Fibroblast of skin of right quadriceps (primary cell): ENCODE results near the gene TKT.

Experiments
- DNase-seq: peaks from one replicate; pipeline ENCODE4 v3.0.0-alpha.2; 2013

The TKT gene

DNA sequence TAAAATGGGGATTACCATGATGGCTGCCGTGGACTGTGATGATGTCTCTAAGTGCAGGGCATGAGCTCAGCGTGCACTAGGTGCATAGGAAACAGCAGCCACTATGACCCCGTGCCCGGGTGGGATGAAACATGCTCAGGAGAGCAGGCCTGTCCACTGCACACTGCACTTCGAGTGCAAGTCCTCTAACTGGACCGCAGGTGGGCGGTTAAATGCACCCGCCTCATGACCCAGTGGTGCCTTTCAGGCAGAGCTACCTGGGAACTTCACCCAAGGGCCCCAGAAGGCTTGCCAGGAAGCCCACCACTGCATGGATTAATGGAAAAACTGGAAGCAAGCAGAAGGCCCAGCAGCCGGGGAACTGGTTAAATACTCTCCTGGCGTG lies 60.8 kb downstream of the TKT start:
- DNase-seq, result no peak

DNA sequence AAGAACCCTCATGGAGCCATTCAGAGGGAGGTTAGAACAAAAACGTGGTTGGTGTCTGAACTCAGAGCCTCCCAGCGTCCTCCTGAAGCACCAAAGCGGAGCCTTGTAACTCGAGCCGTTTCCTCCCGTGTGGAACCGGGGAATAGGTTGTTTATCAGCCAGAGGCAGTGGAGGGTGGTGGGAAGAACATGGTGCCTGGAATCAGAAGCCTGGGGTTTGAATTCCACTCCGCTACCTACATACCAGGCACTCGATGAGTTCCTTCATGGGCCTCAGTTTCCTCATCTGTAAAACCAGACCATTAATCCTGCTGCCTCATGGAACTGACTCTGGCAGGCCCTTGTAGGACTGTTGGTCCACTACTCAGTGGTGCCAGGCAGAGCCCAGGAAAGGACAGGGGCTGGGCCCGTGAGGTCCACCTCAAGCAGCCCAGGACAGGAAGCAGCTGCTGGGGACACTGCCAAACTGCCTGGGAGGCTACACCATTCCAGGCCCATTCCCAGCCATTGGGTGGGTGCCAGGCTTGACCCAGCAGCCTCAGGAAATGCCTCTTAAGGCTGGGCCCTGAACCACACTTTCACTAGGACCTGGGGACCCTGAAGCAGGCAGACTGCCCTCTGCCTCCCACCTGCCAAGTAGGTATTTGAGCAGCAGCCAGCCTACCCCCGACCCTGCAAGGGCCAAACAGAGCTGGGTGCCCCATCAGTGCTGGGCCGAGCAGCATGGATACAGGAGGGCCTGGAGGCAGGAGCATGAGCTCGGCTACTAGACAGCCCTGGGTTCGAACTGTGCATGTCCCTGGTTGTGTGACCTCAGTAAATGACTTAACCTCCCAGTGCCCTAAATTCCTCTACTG lies 61.4 kb downstream of the TKT start:
- DNase-seq, result peak; percentile 32

DNA sequence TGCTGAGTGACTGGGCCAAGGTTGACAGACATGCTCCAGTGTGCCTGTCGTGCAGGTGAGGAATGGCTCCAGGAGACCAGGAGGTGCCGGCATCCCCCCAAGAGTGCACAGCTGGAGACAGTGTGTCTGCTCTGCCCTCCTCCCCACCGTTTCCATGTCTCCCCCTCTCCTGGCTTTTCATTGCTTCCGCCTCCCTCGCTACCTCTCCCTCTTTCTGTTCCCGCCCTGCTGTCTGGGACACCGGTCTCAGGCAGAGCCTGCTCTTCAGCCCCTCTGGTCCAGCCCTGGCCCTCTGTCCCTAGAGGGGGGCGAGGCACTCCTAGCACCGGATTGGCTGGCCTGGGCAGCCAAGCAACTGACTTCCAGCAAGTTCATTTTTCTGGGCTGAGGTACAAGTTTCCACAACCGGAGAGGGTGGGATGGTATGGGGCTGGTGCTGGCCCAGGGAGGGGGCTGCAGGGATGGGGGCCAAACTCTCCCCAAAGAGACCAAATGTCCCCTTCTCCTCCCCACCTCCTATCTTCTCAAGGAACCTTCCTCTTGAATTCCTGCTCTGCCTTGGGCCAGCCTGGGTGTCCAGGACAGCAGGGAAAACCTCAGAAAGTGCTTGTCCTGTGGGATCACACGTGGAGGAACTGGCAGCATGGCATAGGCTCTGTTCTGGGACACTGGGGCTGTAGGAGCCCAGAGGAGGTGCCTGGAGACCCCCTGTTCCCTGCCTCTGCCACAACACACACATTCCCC lies 62.2 kb downstream of the TKT start:
- DNase-seq, result no peak

DNA sequence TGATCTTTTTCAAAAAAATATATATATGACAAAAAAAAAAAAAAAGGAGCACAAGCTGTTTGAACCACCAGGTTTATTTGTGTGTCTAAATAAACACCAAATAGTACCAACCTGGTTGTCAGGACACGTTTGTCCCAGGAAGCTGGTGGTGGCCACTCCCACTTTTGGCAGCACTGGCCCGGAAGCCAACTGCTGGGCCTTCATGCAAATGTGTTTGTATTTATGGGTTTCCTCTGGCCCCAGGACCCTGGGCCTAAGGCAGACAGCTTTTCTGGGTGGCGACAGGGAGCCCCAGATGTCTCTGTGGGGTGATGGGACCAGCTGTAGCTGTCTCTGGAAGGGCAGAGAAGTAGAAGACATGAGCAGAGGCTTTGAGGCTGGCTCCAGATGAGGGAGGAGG lies 63.2 kb downstream of the TKT start:
- no peak for DNase-seq

DNA sequence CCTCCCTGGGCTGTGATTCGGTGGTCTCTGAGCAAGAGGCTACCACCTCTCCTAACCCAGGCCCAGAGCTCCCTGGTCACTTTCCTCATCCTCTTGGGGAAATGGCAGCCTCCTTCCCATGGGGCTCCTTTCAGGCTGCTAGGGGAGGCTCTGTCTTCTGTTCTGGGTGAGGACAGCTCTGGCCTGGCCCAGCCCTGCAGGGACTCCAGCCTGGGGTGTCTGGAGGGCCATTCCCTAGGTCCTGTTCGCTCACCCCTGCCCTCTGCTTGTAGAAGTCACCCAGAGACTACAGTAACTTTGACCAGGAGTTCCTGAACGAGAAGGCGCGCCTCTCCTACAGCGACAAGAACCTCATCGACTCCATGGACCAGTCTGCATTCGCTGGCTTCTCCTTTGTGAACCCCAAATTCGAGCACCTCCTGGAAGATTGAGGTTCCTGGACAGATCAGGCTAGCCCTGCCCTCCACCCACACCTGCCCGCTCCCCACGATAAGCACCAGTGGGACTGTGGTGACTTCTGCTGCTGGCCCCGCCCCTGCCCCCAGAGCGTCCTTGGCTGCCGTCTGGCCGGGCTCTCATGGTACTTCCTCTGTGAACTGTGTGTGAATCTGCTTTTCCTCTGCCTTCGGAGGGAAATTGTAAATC lies 63.9 kb downstream of the TKT start:
- no peak for DNase-seq

DNA sequence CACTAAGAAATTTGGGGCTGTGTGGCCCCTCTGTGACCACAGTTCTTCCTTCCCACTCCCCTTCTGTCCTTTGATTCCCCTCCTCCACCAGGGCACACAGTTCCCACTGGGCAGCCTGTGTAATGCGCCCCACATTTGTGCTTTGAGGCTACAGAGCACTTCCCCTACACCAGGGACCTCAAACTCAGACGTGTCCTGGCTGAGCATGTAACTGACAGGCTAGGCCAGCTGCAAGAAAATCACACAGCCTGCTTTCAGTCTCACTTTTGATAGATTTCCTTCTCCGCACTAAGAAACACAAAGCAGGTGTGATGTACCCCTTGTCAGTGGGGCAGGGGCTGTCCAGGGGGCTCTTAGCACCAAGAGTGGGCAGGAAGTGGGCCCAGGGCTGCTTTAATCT lies 65.2 kb downstream of the TKT start:
- no peak for DNase-seq

DNA sequence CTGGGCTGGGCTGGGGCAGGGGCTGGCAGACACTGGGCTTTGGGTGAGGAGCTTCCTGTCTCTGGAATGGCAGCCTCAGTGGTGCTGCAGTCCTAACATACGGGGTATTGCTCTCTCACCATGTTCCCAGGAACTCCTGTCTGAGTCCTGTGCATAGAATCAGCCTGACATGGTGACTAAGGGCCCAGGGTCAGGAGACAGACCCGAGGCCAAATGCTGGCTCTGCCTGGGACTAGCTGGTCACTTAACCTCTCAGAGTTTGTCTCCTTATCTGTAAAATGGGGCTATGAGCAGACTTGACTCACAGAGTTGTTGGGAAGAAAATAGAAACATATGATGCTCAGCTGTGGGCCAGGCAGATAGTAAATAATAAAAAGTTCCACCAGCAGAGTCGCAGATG lies 66.5 kb downstream of the TKT start:
- no peak for DNase-seq

DNA sequence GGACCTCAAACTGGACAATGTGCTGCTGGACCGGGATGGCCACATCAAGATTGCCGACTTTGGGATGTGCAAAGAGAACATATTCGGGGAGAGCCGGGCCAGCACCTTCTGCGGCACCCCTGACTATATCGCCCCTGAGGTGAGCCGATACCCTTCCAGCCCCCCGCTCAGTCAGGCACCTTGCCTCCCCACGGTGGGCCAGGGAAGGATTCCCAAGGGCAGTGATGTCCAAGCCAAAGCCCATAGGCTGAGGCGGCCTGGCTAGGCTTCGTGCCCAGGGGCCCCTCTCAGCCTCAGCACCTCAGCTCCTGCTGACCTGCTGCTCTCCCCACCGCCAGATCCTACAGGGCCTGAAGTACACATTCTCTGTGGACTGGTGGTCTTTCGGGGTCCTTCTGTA lies 67.1 kb downstream of the TKT start:
- no peak for DNase-seq

DNA sequence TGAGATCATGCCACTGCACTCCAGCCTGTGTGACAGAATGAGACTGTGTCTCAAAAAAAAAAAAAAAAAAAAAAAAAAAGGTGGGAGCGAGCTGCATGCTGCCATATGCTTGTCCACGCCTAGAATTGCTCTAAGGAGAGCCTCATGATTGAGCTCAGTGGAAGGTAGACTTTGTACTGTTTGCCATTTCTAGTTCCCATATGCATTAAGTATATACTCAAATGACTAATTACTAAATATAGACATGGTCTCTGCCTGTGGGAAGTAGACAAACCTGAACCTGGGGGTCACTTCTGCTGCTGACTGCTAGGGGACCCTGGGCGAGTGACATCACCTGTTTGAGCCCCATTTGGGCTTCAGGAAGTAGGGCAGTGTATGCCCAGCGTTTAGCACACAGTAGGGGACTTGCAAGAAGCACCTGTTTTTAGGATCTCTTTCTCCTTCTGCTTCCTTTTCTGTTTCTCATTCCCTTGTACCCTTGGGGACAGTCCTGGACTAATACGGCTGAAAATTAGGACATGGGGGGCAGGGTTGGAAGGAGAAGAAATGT lies 67.6 kb downstream of the TKT start:
- no peak for DNase-seq

DNA sequence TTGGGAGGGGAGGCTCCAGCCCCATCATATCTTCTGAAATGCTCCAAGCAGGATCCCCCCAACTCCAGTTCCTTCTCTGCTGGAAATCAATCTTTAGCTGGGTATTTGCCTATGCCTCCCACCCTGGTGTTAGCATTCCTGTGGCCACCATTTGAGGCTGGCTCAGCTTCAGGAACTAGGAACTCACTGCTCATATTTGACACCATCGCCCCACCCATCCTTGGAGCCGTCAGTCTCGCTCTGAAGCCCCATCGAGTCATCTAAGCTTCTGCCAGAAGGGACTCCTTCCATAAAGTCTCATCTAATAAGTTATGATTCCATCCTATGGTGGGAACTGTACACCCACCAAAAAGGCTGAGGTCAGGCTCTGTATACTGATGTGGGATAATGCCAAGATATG lies 68.4 kb downstream of the TKT start:
- DNase-seq, result peak; percentile 56

DNA sequence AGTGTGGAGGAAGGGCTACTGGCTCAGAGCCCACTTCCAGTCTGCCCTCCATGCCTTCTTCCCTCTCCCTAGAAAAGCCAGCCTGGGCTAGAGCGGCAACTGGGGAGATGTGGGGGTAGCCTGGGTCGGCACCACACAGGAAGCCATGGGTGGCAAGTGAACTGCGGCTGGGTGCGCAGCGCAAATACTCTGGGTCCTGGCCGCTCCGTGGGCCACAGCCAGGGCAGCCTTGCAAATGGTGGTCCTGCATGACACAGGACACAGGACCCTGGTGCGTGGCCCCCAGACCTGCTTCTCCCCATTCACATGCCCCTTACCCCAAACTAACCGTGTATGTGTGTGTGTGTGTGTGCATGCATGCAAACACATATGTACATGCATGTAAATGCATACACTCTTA lies 69.1 kb downstream of the TKT start:
- no peak for DNase-seq

DNA sequence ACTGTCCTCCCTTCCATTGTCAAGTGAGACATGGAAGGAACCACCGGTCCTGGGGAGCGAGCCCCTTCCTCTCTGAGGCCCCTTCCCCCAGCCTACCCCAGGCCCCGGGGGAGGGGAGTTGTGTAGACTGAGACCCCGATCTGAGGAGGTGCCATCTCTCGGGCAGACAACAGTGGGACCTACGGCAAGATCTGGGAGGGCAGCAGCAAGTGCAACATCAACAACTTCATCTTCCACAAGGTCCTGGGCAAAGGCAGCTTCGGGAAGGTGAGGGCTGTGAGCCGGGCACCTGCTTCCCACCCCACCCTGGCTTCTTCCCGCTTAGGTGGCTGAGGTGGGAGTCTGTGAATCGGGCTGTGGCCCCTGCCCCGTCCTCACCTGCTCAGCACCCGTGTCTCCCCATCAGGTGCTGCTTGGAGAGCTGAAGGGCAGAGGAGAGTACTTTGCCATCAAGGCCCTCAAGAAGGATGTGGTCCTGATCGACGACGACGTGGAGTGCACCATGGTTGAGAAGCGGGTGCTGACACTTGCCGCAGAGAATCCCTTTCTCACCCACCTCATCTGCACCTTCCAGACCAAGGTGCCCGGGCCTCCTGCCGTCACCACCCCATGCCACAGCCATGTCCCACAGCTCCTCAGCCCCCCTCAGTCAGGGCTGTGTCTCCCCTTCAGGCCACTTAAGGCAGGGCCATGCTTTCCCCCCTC lies 69.9 kb downstream of the TKT start:
- DNase-seq, result no peak

DNA sequence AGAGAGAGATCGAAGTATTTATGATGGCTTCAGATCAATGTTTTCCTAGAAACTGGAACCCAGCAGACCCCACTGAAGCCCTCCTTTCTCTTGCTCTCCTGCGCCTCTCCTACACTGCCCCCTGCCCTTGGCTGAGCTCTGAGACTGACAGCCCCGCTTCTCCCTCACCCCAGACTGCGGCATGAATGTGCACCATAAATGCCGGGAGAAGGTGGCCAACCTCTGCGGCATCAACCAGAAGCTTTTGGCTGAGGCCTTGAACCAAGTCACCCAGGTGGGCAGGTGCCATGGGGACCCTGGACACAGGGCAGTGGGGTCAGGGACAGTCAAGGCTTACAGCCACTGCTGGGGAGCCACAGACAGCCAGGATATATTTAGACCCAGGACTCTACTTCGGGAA lies 71.1 kb downstream of the TKT start:
- no peak for DNase-seq

DNA sequence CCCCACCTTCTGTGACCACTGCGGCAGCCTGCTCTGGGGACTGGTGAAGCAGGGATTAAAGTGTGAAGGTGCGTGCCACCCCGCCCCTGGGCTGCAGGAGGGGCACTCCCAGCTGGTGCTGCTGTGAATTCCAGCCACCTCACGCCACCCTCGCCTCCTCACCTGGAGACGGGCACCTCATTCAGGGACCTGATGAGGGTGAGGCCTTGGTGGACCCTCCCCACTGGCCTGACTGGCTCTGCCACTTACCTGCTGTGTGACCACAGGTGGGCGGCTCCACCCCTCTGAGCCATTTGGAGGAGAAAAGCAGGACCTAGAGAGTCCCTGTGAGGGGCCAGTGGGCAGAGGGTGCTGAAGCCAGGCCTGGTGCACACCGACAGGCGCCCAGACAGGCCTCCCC lies 72.3 kb downstream of the TKT start:
- no peak for DNase-seq

DNA sequence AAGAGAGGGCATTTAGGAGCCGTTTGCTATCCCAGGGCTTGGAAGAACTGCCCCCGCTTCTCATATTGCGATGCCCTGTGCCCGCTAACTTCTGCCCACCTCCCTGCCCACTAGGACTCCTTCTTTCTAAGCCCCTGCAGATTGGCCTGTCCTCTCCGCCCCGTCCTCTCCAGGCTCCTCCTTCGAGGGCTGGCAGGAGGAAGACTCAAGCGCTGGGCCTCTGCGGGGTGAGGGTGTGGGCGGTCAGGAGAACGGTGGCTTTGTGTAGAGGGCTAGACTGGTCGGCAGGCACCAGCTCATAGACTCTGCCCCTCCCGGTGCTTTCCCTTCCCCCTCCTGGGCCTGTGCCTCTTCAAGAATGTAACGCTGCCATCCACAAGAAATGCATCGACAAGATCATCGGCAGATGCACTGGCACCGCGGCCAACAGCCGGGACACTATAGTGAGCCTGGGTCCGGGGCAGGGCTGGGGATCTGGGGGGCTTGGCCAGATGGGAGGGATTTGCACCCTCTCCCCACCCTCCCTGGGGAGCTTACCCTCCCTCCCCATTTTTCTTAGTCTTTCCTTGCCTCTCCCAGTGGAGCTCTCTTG lies 73.0 kb downstream of the TKT start:
- DNase-seq, result no peak

DNA sequence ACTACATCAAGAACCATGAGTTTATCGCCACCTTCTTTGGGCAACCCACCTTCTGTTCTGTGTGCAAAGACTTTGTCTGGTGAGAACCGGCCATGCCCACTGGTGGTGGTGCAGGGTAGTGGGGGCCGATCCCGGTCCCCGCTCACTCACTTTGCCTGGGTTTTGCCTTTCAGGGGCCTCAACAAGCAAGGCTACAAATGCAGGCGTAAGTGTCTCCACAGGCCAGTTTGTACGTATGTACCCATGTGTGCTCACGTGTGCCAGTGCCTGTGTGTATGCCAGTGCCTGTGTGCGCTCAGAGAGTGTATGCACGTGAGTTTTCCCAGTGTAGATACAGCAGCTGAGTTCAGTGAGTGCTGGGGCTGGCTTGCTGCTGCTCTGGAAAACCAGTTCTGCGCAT lies 74.3 kb downstream of the TKT start:
- DNase-seq, result no peak

DNA sequence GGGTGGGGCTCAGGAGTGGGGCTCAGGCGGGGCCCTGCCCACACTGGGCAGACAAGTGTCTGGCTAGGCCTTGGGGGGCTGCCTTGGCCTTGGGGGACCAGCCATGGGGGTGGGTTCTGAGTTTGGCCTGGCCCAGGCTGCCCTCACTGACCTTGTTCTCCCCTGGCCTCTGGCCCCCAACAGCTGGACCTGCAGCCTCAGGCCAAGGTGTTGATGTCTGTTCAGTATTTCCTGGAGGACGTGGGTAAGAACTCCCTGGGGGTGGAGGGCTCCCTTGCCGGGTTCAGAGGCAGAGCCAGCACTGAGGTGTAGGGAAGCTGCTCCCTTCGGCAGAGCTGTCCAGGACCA lies 74.8 kb downstream of the TKT start:
- DNase-seq, result no peak

DNA sequence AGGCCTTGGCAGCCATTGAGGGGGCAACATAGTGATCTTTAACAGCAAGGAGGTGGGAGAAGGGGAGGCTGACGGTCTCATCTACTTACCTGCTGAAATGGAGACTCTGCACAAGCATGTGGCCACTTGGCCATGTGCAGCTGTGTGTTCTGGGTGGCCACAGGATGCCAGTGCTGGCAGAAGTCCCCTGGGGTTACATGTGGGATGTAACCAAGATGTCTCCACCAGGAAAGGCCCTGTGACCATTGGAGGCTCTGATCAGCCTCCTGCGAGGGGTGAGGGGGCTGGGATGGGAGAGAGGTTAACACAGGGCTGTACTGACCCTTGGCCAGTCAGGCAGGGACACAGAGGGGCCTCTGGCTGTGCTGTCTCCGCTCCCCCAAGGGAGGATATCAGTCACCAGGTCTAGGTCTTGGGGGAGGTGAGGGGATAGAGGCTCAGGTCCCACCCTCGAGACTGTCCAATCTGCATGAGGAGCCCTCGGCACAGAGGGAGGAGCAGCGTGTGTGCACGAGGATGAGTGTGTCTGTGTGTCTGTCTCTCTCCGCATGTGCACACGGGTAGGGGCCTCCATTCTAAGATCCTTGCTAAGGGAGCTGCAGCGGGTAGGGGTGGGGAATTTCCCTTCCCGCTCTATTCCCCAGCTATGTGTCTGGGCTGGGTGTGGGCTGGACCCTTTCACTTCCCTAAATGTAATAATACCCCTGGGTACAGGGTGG lies 75.4 kb downstream of the TKT start:
- DNase-seq, result no peak

DNA sequence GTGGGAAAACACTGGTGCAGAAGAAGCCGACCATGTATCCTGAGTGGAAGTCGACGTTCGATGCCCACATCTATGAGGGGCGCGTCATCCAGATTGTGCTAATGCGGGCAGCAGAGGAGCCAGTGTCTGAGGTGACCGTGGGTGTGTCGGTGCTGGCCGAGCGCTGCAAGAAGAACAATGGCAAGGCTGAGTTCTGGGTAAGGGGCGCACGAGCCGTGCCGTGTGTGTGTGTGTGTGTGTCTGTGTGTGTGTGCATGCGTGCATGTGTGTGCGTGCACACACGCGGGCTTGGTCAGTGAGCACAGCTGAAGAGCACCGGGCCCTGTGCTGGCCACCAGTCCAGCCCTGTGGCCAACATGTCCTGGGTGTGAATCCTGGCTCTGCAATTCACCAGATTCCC lies 76.2 kb downstream of the TKT start:
- DNase-seq, result no peak

DNA sequence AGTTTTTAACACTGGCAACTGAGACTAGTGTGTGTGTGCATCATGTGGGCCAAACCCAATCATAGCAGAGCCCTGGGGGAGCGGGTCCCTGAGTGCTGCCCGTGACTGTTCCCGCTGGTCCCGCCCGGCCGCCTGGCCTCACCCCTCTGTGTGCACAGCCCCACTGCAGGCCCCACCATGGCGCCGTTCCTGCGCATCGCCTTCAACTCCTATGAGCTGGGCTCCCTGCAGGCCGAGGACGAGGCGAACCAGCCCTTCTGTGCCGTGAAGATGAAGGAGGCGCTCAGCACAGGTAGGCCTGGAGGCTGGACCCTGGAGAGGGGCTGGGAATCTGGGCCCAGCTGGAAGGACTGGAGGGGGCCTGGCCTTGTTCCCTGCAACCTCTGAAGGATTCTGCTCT lies 77.6 kb downstream of the TKT start:
- no peak for DNase-seq

DNA sequence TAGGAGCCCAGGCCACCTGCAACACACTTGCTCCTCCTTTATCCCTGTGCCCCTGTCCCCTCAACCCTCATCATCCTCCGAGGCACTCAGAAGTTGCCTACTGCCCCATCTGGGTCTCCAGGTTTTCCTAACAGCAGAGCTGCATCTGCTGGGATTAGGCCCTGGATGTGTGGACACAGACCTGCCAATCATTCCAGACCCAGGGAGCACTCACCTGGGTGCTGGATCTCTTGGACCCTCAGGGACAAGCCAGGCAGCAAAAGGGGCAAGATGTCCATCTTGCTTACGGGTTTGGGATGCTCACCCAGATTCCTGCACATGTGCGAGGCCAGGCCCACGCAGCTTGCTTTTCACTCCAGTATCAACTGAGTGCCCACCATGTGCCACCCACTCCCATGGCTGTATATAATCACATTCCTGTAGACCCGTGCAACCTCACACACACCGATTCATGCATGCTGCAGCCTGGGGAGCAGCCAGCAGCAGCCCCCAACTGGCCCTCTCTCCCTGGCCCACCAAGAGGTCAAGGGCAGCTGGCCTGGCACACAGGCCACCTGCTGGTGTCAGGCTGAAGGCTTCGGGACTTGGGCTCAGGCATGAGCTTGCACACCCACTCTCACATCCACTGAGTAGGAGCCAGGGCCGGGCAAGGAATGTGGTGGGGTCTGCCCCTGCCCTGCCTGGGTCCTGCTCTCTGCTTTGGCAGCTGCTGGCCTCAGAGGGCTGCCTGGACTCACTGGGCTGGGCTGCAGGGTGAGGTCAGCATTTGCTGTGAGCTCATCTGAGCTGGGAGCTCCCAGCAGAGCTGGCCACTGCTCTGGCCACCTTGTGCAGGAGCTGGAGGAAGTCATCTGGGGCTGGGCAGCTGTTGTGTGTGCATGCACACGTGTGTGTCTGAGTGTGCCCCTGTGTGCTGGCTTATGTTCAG lies 79.9 kb downstream of the TKT start:
- DNase-seq, result no peak
